DMS53 treated with DMSO at 0.1 percent for 48 hours (cell line): ENCODE measurements around the gene COL6A2.

ENCODE experiments used
- DNase-seq: peaks from one replicate; lab custom pipeline; 2025; ENCODE audit not compliant: unreplicated experiment; lab: John Stamatoyannopoulos, UW

COL6A2 gene

GRCh38 chr21:46112725-46113215 lies 14.9 kb downstream of the COL6A2 start:
- DNase-seq = no peak

- DNase-seq = no peak
These were observed 15.7 kb downstream of the COL6A2 start for GRCh38 chr21:46113497-46114176.

GRCh38 chr21:46114963-46115362 lies 17.1 kb downstream of the COL6A2 start:
- DNase-seq = no peak

- DNase-seq = no peak
These were observed 17.7 kb downstream of the COL6A2 start for GRCh38 chr21:46115441-46116188.

- DNase-seq = no peak
These were observed 18.4 kb downstream of the COL6A2 start for GRCh38 chr21:46116189-46116775.

- DNase-seq = no peak
These were observed 19.1 kb downstream of the COL6A2 start for GRCh38 chr21:46116776-46117585.

- DNase-seq = no peak
These were observed 19.8 kb downstream of the COL6A2 start for GRCh38 chr21:46117586-46118315.

GRCh38 chr21:46118316-46119143 lies 20.6 kb downstream of the COL6A2 start:
- DNase-seq = no peak

GRCh38 chr21:46119144-46119636 lies 21.3 kb downstream of the COL6A2 start:
- DNase-seq = no peak

- DNase-seq = no peak
These were observed 21.8 kb downstream of the COL6A2 start for GRCh38 chr21:46119637-46120271.

GRCh38 chr21:46120301-46121285 lies 22.7 kb downstream of the COL6A2 start:
- no peak for DNase-seq

- DNase-seq = no peak
These were observed 23.6 kb downstream of the COL6A2 start for GRCh38 chr21:46121286-46122221.

- DNase-seq = no peak
These were observed 24.3 kb downstream of the COL6A2 start for GRCh38 chr21:46122237-46122671.

GRCh38 chr21:46122758-46123683 lies 25.1 kb downstream of the COL6A2 start:
- DNase-seq = no peak

GRCh38 chr21:46124083-46124925 lies 26.4 kb downstream of the COL6A2 start:
- DNase-seq = no peak
